Stimulated activated CD4-positive, alpha-beta T cell treated with anti-CD3 and anti-CD28 coated beads, Interleukin-12 subunit alpha, Interleukin-12 subunit beta, amount 100 ng/mL, for 48 hours (primary cell): ENCODE results near the gene SCFD2.

ENCODE experiments used
- DNase-seq, 3 donors: peaks; one replicate each; pipeline ENCODE4 v3.0.0-alpha.2; 2020; ENCODE audit warnings: low read depth in 2 of 3, low spot score in 1 of 3

SCFD2 gene

DNA sequence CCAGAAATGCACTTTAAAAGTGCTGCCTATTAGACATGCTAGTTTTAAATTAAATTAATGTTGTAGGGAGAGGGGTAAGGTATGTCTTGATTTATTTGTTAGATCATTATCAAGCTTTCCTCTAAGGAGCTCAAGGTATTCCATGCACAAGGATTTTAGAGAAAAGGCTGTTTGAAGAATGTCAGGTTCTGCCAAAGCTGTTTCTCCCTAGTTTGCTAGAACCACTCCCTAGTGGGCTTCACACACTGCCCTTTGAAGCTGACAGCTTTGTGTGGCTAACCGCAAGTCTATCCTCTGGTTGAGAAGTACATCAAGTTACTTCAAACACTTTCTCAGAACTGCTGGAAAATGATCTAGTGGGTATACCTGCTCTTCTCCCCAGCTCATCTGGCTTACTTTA is 471.4 kb downstream of the SCFD2 start:
- DNase-seq, result no peak

DNA sequence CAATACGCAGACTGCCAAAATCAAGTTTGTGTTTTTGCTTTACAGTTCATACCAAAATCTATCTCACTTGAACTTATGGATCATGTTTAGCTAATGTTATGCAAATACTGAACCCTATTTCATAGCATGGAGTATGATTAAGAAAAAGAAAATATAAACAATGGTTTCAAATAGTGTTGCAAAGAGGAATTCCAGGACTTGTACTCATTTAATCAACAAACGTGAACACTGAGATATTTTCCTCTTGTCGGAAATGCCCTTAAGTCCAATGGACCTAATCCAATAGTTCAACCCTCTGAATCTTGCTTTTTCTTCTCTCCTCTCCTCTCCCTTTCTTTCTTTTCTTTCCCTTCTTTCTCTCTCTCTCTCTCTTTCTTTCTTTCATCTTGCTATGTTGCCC is 473.0 kb downstream of the SCFD2 start:
- no peak for DNase-seq

DNA sequence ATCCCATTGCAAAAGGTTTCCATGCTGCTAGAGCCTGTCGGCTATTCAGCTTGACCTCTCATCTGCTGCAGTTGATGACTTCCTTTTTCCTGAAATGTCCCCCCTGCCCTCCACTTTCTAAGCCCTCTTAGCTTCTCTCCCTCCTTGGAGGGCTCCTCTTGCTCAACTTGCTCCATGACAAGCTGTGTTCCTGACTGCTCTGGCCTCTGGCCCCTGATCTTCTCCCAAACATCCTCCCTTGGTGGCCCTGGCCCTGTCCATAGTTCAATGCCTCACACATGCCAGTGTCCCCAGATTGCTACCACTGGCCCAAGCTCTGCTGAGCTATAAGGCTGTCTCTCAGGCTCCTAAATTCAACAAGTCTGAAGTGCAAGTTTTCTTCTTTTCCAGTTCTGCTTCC is 474.1 kb downstream of the SCFD2 start:
- DNase-seq, result no peak

DNA sequence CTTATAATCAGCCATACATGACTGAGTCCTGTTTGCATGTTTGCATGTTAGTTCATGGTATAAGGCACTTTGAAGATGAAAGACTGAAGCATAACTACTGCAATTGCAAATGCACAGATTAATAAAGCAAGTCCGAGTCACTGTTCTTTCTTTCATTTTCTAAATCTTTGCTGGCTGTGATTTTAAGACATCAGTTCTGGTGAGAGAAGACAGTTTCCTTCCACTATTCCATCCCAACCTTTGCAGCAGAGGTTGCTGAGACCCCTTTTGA is 475.4 kb downstream of the SCFD2 start:
- DNase-seq, result no peak

GRCh38 chr4:52889778-52890520 is 475.9 kb downstream of the SCFD2 start:
- no peak for DNase-seq

DNA sequence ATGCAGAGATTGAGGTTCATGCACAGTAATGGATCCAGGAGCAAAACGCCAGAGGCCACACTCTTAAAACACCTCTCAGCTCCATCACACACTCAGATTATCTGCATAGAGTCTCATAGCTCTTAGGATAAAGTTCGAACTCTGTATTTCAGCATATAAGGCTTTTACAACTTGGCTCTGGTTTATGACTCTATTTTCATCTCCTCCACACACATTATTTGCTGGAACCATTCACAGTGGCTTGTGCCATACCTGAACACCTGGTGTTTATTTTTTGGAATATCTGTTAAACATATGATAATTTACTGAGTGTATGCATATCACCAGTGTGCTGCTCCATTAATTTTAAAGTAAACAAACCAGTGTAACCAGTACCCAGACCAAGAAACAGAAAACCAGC is 476.5 kb downstream of the SCFD2 start:
- no peak for DNase-seq

- DNase-seq, result no peak
Observed at GRCh38 chr4:52884994-52885393, 480.9 kb downstream of the SCFD2 start.

- no peak for DNase-seq
Observed at GRCh38 chr4:52883707-52884669, 481.9 kb downstream of the SCFD2 start.

DNA sequence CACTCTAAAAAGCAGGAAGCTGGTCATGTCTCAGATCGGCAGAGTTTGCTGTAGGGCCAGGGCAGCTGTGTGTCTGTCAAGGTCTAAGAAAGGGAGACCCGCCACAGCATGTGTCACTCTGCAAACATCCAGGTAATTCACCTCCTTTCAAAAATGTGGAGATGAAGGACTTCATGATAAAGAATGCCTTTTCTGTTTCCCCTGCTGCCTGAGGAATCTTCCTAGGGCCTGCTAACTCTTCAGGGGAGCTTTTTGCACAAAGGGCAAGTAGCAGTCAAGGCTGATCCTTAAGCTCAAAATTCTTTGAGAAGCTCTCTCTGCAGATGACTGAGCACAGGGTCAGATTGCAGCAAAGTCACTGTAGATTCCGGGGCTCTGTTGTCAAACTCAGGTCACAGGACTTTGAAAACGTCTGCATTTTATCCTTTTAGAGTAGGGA is 482.7 kb downstream of the SCFD2 start:
- no peak for DNase-seq

- no peak for DNase-seq
Observed at GRCh38 chr4:52880994-52881393, 484.9 kb downstream of the SCFD2 start.

DNA sequence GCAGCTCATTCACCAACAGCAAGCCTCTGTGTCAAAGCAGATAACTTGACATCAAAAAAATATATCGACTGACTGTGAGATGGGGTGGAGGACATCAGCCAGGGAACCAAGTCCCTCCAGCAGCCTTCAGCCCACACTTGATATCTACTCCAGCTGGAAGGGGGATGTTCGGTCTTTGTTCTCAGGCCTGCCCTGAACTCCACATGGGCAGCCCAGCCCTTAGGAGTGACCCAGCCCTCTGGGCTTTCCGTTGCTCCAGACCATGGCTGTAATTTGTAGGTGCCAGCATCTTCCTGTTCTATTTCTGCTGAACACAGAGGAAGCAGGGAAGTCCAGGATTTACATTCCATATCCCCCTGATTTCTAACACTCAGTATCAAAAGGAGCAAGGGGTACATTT is 486.4 kb downstream of the SCFD2 start:
- no peak for DNase-seq

GRCh38 chr4:52877694-52878093 is 488.2 kb downstream of the SCFD2 start:
- no peak for DNase-seq

- DNase-seq, result no peak
Observed at GRCh38 chr4:52877036-52877435, 488.8 kb downstream of the SCFD2 start.

- no peak for DNase-seq
Observed at GRCh38 chr4:52876069-52876468, 489.8 kb downstream of the SCFD2 start.

- no peak for DNase-seq
Observed at GRCh38 chr4:52874948-52875347, 490.9 kb downstream of the SCFD2 start.

- DNase-seq, result no peak
Observed at GRCh38 chr4:52873861-52874343, 492.0 kb downstream of the SCFD2 start.

GRCh38 chr4:52873191-52873590 is 492.7 kb downstream of the SCFD2 start:
- DNase-seq, result no peak

DNA sequence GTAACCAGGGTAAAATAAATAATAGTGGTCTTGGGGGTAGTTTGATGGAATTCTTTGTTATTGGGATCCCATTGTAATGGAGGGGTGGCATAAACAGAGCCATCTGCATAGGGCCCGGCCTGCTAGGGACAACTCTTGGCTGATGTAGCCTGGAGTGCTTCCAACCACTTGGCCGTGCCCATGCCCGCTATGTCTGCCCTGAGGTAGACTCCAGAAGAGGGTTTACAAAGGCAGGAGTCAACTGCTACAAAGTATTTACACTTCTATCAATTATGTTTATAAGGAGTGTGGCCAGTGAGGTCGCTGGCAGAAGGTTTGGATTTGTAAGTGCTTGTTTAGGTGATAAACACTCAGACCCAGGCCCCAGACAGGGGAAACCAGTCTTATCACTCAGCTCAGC is 495.6 kb downstream of the SCFD2 start:
- no peak for DNase-seq

GRCh38 chr4:52869656-52870055 is 496.2 kb downstream of the SCFD2 start:
- no peak for DNase-seq

- DNase-seq, result no peak
Observed at GRCh38 chr4:52869196-52869595, 496.7 kb downstream of the SCFD2 start.

- no peak for DNase-seq
Observed at GRCh38 chr4:52868133-52868532, 497.7 kb downstream of the SCFD2 start.

- no peak for DNase-seq
Observed at GRCh38 chr4:52867163-52867562, 498.7 kb downstream of the SCFD2 start.
